Gastroesophageal sphincter (tissue), 4 donors: ENCODE results near the gene SLC5A6. TPM values are rescaled to one million over a fixed set of nuclear protein-coding genes. Genes with fewer than 3 reads are reported as not detected.

Experiments used
- ATAC-seq: fragments of 150-250 bp; one replicate; pipeline ENCODE4 v1.9.1; 2016; ENCODE audit warnings: mild to moderate bottlenecking, moderate library complexity
- H3K27ac ChIP-seq, 4 donors: fragments of 200-600 bp; sonication (generic) in 3 of 4; 1 replicate in 3 of 4; 2 replicates in 1 of 4; pipeline ENCODE4 v1.5.1; 2016 to 2019
- H3K27me3 ChIP-seq: fragments of 200-600 bp; sonication (generic); one replicate; pipeline ENCODE4 v1.5.1; 2019
- H3K36me3 ChIP-seq, 2 donors: fragments of 200-600 bp; sonication (generic); one replicate each; pipeline ENCODE4 v1.5.1; 2019; ENCODE audit warnings: control low read depth in 1 of 2
- H3K4me1 ChIP-seq, 3 donors: fragments of 200-600 bp; sonication (generic); 1 replicate in 2 of 3; 2 replicates in 1 of 3; pipeline ENCODE4 v1.5.1; 2016 to 2019; ENCODE audit warnings: control low read depth in 2 of 3
- H3K4me3 ChIP-seq, 2 donors: fragments of 200-600 bp; sonication (generic); one replicate each; pipeline ENCODE4 v1.5.1; 2019; ENCODE audit warnings: mild to moderate bottlenecking in 1 of 2, moderate library complexity in 1 of 2
- H3K9me3 ChIP-seq, 3 donors: fragments of 200-600 bp; sonication (generic); one replicate each; pipeline ENCODE4 v1.5.1; 2017 to 2019; ENCODE audit warnings: control low read depth in 2 of 3
- EP300 ChIP-seq: sonication (generic); formaldehyde crosslinking; IDR thresholded peaks from one replicate; pipeline ENCODE4 v1.6.1; 2017; ENCODE audit warnings: antibody characterized with exemption, mild to moderate bottlenecking
- POLR2A ChIP-seq, 2 donors: fragments of 450-650 bp; IDR thresholded peaks; one replicate each; pipeline ENCODE4 v1.6.1; 2017; ENCODE audit warnings: antibody characterized with exemption in 2 of 2, mild to moderate bottlenecking in 2 of 2, moderate library complexity in 1 of 2
- POLR2AphosphoS5 ChIP-seq: sonication (generic); formaldehyde crosslinking; IDR thresholded peaks from one replicate; pipeline ENCODE4 v1.6.1; 2017; ENCODE audit warnings: antibody characterized with exemption
- WGBS, 2 donors: methylation state at CpG; one replicate each; pipeline ENCODE4 v1.1.5; 2018; ENCODE audit warnings: low coverage in 1 of 2; 5-methylcytosine and 5-hydroxymethylcytosine counted together
- total RNA-seq, 4 donors: library from RNA; depleted of rRNA; stranded (reverse); fragments of >200 nt; gene quantifications; one replicate each; pipeline ENCODE4 v1.1.0, GENCODE V29; 2016
- TF ChIP-seq, protein P1 (sequence below), 4 experiments: fragments of 200-600 bp in 2 of 4; fragments of 450-650 bp in 2 of 4; sonication (generic) in 1 of 4; IDR thresholded peaks; one replicate each; pipeline ENCODE4 v1.5.1; 2017 to 2019; ENCODE audit warnings: antibody characterized with exemption in 4 of 4, mild to moderate bottlenecking in 2 of 4, moderate library complexity in 2 of 4

The SLC5A6 gene
- total RNA-seq, 4 donors from 2014 or later = 8.3 to 16.8 (median 13.5) TPM

DNA sequence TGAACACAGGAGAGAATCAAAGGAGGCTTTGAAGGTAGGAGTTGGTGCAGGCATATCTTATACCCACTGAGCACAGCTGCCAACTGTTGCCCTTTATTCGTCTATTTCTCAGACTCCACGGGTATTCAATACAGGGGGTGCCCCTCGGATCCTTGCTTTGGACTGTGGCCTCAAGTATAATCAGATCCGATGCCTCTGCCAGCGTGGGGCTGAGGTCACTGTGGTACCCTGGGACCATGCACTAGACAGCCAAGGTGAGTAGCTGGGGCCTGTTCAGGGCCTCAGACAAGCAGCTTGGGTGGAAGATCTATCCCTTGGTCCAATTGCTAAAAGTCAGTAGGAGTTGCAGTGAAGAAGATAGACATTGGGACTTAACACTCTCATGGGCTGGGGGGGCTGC is 10.3 kb upstream of the SLC5A6 start:
- Histone ChIP-seq H3K9me3 (no peaks in the 10 kb centered on the region), H3K36me3 (peaks cover 0 to 76% of the 10 kb centered on the region in 2 donors), H3K27me3 (no peaks in the 10 kb centered on the region), H3K4me1 (peaks cover 0 to 10% (median 7%) of the 10 kb centered on the region in 3 donors), H3K27ac (no peak overlapping the region), H3K4me3 (no peak overlapping the region)
- 81 to 88% methylated on average over 3 of the region's 5 CpGs for WGBS, 2 donors
- TF ChIP-seq, protein P1, sequence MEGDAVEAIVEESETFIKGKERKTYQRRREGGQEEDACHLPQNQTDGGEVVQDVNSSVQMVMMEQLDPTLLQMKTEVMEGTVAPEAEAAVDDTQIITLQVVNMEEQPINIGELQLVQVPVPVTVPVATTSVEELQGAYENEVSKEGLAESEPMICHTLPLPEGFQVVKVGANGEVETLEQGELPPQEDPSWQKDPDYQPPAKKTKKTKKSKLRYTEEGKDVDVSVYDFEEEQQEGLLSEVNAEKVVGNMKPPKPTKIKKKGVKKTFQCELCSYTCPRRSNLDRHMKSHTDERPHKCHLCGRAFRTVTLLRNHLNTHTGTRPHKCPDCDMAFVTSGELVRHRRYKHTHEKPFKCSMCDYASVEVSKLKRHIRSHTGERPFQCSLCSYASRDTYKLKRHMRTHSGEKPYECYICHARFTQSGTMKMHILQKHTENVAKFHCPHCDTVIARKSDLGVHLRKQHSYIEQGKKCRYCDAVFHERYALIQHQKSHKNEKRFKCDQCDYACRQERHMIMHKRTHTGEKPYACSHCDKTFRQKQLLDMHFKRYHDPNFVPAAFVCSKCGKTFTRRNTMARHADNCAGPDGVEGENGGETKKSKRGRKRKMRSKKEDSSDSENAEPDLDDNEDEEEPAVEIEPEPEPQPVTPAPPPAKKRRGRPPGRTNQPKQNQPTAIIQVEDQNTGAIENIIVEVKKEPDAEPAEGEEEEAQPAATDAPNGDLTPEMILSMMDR (IDR thresholded peaks at IDR 0.05) = no peak
- no peak for TF ChIP-seq EP300
- no peak for TF ChIP-seq POLR2A (IDR thresholded peaks at IDR 0.05)
- TF ChIP-seq POLR2AphosphoS5 = no peak
- no peak for ATAC-seq

DNA sequence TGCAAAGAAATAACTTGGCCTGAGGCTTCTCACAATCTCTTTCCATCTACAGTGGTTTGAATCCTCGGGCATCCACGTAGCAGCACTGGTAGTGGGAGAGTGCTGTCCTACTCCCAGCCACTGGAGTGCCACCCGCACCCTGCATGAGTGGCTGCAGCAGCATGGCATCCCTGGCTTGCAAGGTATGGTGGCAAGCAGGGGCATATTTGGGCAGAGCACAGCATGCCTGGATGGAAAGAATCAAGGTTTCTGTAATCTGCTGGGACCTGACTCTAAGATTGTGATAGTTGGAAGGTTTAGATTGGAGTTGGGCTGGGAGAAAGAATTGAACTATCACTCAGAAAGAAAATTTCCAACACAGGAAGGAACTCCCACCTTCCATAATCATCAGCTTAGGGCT is 9.1 kb upstream of the SLC5A6 start:
- WGBS, 2 donors = 83 to 85% methylated on average over 2 of the region's 3 CpGs
- Histone ChIP-seq H3K9me3 (no peaks in the 10 kb centered on the region), H3K36me3 (peaks cover 0 to 64% of the 10 kb centered on the region in 2 donors)

DNA sequence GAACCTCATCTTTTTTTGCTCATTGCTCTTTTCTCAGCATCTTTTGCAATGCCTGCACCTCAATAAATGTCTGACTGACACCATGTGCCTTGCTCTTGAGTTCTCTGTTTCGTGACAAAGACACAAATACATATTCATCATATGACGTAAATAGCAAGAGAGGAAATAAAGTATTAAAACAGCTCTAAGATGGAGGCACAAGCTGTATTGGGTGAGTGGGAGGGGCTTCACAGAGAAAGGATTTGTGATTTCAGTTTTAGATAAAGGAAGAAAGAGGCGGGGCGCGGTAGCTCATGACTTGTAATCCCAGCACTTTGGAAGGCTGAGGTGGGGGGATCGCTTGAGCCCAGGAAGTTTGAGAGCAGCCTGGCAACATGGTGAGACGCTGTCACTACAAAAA is 8.0 kb upstream of the SLC5A6 start:
- ATAC-seq = no peak
- TF ChIP-seq POLR2A (IDR thresholded peaks at IDR 0.05) (no peak), EP300 (no peak), POLR2AphosphoS5 (no peak)
- TF ChIP-seq, protein P1 (IDR thresholded peaks at IDR 0.05) = no peak
- Histone ChIP-seq H3K9me3 (no peaks in the 10 kb centered on the region), H3K27ac (no peak overlapping the region), H3K4me3 (no peak overlapping the region), H3K36me3 (peaks cover 0 to 59% of the 10 kb centered on the region in 2 donors), H3K4me1 (peaks cover 0 to 19% (median 7%) of the 10 kb centered on the region in 3 donors), H3K27me3 (no peaks in the 10 kb centered on the region)
- 82% methylated on average over 6 of the region's 7 CpGs; no CpG with 5 or more reads in 1 of the 2 donors for WGBS, 2 donors

More for the DNA sequence above, 9.1 kb upstream of the SLC5A6 start:
- H3K4me1 ChIP-seq = peaks cover 0 to 19% (median 7%) of the 10 kb centered on the region in 3 donors
- TF ChIP-seq EP300 (no peak), POLR2AphosphoS5 (no peak), POLR2A (IDR thresholded peaks at IDR 0.05) (no peak)
- TF ChIP-seq, protein P1 (IDR thresholded peaks at IDR 0.05) = no peak
- no peak overlapping the region for H3K4me3 ChIP-seq
- no peak for ATAC-seq
- no peak overlapping the region for H3K27ac ChIP-seq
- H3K27me3 ChIP-seq = no peaks in the 10 kb centered on the region

DNA sequence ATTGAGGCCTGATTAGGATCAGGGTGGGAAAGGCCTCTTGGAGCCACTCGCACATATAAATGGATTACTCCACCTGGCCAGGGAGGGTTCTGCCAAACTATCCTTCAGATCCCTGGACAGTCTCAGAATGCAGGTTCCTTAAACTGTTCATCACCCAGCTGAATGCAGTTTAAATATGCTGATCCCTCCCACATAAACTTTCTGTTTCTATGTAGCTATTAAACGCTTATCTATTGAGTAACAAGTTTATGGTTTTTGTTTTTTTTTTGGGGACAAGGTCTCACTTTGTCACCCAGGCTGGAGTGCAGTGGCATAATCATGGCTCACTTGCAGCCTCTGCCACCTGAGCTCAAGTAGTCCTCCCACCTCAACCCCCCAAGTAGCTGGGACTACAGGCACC is 7.0 kb upstream of the SLC5A6 start:
- Histone ChIP-seq H3K27me3 (no peaks in the 10 kb centered on the region), H3K9me3 (no peaks in the 10 kb centered on the region), H3K36me3 (peaks cover 0 to 49% of the 10 kb centered on the region in 2 donors), H3K27ac (no peak overlapping the region), H3K4me1 (peaks cover 0 to 20% (median 7%) of the 10 kb centered on the region in 3 donors), H3K4me3 (no peak overlapping the region)
- 89 to 92% methylated on average over 2 of the region's 2 CpGs for WGBS, 2 donors
- TF ChIP-seq POLR2AphosphoS5 = no peak
- no peak for TF ChIP-seq POLR2A (IDR thresholded peaks at IDR 0.05)
- TF ChIP-seq, protein P1 (IDR thresholded peaks at IDR 0.05) = no peak
- no peak for TF ChIP-seq EP300
- no peak for ATAC-seq

DNA sequence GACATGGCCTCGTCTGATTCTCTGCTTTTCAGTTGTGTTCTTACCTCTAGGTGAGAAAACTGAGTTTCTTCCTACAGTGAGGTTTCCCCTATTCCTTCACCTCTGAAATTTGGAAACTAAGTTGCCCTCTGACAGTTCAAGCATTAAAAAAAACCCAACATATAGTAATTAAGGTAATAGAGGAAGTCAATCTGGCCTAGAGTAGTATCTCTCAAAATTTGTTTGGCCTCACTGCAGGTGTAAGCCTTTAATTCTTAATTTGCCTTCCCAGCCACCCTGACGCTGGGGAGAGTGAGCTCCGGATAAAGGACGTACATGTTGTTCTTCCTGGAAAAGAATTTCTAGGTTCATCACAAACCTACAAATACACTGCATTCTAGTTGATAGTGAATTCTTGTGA is 6.5 kb upstream of the SLC5A6 start:
- 77 to 97% methylated on average over 4 of the region's 4 CpGs for WGBS, 2 donors
- no peak overlapping the region for H3K27ac ChIP-seq
- no peaks in the 10 kb centered on the region for H3K9me3 ChIP-seq
- TF ChIP-seq POLR2A (IDR thresholded peaks at IDR 0.05) = no peak
- TF ChIP-seq, protein P1 (IDR thresholded peaks at IDR 0.05) = no peak
- no peak for TF ChIP-seq EP300
- TF ChIP-seq POLR2AphosphoS5 = no peak
- H3K36me3 ChIP-seq = peaks cover 0 to 44% of the 10 kb centered on the region in 2 donors
- H3K27me3 ChIP-seq = no peaks in the 10 kb centered on the region
- peaks cover 0 to 25% (median 8%) of the 10 kb centered on the region in 3 donors for H3K4me1 ChIP-seq
- H3K4me3 ChIP-seq = no peak overlapping the region
- ATAC-seq = no peak
